Activated CD8-positive, alpha-beta memory T cell treated with anti-CD3 and anti-CD28 coated beads, Interleukin-2, amount 50 U/mL, for 24 hours (primary cell): ENCODE measurements around the gene HMGB2.

Source experiments
- DNase-seq: peaks from one replicate; pipeline ENCODE4 v3.0.0-alpha.2; 2020; ENCODE audit errors: extremely low read depth

HMGB2 gene

GRCh38 chr4:173288698-173289352 lies 45.3 kb downstream of the HMGB2 start:
- DNase-seq: no peak

- DNase-seq: peak; percentile 49
Measured at GRCh38 chr4:173288296-173288695, 45.9 kb downstream of the HMGB2 start.

- DNase-seq: no peak
Measured at GRCh38 chr4:173287486-173287885, 46.7 kb downstream of the HMGB2 start.

- DNase-seq: no peak
Measured at GRCh38 chr4:173284463-173284862, 49.7 kb downstream of the HMGB2 start.

- DNase-seq: no peak
Measured at GRCh38 chr4:173282626-173283025, 51.5 kb downstream of the HMGB2 start.

- no peak for DNase-seq
Measured at GRCh38 chr4:173282256-173282562, 51.9 kb downstream of the HMGB2 start.

GRCh38 chr4:173281406-173282255 lies 52.5 kb downstream of the HMGB2 start:
- DNase-seq: no peak
